Amniotic stem cell (primary cell): ENCODE measurements around the gene NUP88.

ENCODE experiments used
- DNase-seq: peaks from one replicate; lab custom pipeline; 2025; lab: John Stamatoyannopoulos, UW

NUP88 gene

GRCh38 chr17:5419959-5420653 is 644 bp upstream of the NUP88 start, which contains the start of gene RPAIN:
TSS of gene RPAIN (plus strand) at chr17:5420182. CDS start at chr17:5420211, 29 bp downstream.
- peak; percentile 89 for DNase-seq

- no peak for DNase-seq
Observed at GRCh38 chr17:5418858-5419355, 555 bp downstream of the NUP88 start.

- DNase-seq = no peak
Observed at GRCh38 chr17:5416901-5417300, 2.6 kb downstream of the NUP88 start.

GRCh38 chr17:5413682-5414081 is 5.8 kb downstream of the NUP88 start:
- DNase-seq = peak; percentile 58

GRCh38 chr17:5410594-5411272 is 8.7 kb downstream of the NUP88 start:
- DNase-seq = no peak

GRCh38 chr17:5408186-5408585 is 11.3 kb downstream of the NUP88 start:
- no peak for DNase-seq

DNA sequence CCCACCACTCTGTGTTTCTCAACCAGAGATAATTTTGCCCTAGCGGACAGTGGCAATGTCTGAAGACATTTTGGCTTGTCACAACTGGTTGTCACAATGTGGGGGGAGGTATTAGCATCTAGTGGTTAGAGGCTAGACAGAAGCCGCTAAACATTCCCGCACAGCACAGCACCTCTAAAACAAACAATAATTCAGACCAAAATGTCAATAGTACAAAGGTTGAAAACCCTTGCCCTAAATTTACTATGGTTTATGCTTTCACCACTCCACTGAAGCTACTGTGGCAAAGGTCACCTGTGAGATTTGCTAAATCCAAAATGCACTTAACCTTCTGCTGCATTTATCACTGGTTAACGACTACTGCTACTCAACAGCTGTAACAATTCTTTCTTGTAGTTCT is 14.1 kb downstream of the NUP88 start:
- no peak for DNase-seq

DNA sequence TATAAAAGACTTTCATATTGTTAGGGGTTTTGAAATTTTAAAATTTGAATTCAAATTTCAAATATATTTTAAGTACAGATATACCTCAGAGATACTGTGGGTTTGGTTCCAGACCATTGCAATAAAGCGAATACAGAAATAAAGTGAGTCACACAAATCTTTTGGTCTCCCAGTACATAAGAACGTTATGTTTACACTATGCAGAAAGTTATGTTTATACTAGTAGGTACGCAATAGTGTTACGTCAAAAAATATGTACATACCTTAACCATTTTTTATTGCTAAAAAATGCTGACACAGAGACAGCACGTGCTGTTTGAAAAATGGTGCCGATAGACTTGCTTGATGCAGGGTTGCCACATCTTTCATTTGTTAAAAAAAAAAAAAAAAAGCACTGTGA is 19.7 kb downstream of the NUP88 start:
- no peak for DNase-seq

DNA sequence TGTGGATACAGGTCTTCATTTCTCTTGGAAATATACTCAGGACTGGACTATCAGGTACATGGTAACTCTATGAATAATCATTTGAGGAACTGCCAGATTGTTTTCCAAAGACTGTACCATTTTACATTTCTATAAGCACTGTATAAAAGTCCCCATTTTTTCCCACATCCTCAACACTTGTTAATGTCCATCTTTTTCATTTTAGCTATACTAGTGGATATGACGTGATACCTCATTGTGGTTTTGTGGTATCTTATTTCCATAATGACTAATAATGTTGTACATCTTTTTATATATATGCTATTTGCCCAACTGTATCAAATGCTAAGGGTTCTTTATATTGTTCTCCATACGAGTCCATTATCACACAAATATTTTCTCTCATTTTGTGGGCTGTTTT is 22.9 kb downstream of the NUP88 start:
- DNase-seq = no peak

DNA sequence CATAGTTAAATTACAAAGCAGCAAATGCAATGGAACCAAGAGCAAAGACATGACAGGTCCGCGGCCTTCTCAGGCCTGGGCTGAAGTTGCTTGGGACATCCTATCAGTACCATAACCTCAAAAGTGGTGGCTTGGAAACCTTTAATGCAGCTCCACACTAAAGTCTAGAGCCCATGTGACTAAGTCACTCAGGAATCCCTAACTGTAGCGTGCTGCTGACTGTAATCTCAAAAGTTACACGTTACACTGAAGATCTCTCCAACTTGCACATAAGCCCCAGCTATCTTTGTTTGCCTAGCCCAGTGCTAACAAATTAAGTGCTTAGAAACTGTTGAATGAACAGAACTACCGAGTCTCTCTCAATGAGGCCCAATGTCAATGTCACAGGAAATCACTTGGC is 27.8 kb downstream of the NUP88 start:
- no peak for DNase-seq

DNA sequence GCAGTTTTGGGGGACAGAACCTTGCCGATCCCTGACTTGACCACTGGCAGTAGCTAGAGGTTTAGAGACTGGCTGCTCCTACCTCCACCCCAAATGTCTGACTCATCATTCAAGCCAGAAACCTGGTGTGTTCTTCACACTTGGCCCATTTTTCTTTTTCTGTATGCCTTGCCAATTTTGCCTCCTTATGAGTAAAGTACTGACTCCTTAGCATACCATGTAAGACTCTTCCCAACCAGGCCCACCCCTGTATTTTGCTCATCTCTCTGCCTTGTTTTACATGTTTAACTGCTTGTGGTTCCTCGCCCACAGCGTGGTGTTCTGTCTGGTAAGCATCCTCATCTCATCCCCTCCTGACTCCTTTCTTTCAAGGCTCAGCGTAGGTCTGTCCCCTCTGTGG is 37.9 kb downstream of the NUP88 start:
- no peak for DNase-seq

GRCh38 chr17:5380491-5381135 is 38.8 kb downstream of the NUP88 start:
- no peak for DNase-seq

DNA sequence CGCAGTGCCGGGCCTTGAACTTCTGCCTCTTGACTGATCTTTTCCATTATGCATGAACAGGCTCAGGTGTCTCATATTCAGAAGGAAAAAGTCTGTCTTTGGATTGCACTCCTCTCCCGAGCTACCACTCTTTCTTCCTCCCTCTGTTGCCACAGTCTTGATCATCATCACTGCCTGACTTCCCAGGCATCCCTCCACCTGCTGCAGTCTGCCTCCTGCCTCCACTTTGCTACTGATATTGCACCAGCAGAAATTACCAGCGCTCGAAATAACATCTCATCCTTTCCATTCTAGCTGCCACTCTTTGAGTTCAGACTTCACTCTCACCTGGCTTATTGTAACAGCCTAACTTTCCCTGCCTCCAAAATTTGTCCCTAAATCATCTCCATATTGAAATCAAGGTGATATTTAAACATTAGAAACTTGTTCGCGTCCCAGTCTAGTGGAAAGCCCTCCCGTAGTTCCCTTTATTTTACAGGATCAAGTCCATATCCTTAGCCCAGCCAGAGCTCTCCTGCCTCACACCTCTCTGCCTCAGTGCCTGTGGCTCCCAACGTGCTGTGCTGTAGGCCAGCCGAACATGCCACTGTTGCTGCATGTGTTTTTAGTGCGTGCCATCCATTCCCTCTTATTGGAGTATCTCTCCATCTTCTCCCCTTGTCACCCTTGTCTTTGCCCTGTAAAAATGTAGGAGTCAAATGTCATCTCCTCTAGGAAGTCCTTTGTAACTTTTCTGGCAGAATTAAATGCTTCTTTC is 39.9 kb downstream of the NUP88 start:
- no peak for DNase-seq

- no peak for DNase-seq
Observed at GRCh38 chr17:5378566-5379207, 40.8 kb downstream of the NUP88 start.

GRCh38 chr17:5373112-5373511 is 46.4 kb downstream of the NUP88 start:
- DNase-seq = no peak

GRCh38 chr17:5370411-5370810 is 49.1 kb downstream of the NUP88 start:
- DNase-seq = no peak

DNA sequence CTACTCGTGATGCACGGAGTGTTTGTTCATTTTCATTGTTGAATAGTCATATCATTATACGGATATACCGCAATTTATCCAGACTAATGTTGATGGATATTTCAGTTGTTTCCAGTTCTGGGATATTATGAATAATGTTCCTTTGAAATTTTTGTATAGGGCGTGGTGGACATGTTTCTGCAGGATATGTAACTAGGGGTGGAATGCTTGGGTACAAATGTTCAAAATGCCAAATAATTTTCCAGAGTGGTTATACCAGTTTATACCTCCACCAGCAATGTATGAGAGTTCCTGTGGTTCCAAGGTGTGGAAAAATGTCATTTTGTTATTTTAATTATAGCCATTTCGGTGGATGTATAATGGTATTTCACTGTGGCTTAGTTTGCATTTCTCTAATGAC is 53.6 kb downstream of the NUP88 start:
- no peak for DNase-seq

DNA sequence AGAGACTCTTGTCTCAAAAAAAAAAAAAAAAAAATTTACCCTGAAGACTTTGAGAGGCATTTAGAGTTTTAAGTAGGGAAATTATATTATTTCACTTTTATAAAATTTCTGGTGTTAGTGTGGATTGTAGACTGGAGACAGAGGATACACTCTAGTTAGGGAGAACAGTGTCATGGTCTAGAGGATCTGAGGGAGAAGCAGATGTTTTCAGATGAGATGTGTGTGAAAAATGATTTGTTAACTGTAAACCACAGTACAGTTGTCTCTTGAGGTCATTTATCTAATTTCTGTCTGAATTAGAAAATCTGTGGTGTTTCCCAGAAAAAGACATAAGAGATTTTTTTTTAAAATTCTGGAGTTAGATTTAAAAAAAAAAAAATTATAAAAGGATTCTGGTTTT is 54.8 kb downstream of the NUP88 start:
- DNase-seq = no peak

DNA sequence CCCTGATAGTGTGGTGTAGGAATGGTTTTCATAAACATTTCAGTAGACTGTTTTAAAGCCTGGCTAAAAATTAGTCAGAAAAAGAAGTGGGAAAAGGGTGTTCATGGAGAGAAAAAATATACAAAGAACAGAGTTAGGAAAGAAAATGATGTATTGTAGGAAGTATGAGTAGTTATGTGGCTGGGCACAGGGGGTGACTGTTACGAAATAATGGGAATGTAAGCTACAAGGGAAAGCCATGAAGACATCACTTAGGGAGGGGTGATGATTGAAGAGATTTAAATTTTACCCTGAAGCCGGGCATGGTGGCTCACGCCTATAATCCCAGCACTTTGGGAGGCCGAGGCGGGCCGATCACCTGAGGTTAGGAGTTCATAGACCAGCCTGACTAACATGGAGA is 55.3 kb downstream of the NUP88 start:
- DNase-seq = no peak

DNA sequence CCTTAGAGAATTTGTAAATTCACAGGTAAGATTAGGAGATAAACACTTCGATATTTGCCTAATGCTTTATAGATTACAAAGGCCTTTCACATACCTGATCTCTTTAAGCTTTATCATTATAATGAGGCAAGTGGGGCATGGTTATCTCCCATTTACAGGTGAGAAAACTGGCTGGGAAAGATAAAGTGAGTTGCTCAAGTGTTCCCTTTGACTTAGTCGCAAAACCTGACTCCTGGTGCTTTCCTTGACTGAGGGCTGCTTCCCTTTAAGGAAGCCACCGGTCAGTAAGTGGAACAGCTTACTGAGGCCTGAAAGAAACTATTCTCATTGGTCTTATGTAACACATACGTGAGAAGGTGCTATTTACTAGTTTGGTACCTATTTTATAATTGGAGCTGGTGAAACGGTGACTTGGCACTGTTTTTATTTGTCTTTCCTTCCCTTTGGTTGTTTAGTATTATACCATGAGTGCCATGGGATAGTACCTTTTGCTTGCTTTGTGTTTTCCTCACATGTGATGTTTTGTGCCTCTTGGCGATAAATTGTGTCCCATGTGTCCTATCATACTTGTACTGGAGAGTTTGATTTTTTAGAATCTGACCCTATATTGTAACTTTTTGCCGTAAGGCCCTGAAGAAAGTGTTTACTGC is 57.2 kb downstream of the NUP88 start:
- no peak for DNase-seq

DNA sequence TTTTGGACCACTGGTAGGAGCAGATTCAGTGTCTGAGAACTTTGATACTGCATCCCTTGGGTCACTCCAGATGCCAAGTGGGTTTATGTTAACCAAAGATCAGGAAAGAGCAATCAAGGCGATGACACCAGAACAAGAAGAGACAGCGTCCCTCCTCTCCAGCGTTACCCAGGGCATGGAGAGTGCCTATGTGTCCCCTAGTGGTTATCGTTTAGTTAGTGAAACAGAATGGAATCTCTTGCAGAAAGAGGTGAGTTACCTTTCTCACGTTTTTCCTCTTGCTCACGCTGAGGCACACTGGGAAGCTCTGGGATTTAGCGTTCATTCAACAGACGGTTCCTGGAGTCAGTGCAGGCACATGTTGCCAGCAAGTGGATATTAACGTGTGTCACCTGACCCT is 58.0 kb downstream of the NUP88 start:
- DNase-seq = no peak
